Umbilical cord (tissue), 2 donors: ENCODE results near the gene EIF3J. TPM values are rescaled to one million over a fixed set of nuclear protein-coding genes. Genes with fewer than 3 reads are reported as not detected.
"Not testable (repeated sequence)": the region's sequence is repeated elsewhere in the genome, so short reads cannot be mapped to it uniquely, and the experiment has no call there.

Experiments used
- DNase-seq: peaks from one replicate; pipeline ENCODE4 v3.0.0-alpha.2; 2015; ENCODE audit warnings: low spot score
- total RNA-seq: library from RNA; depleted of rRNA; stranded (reverse); fragments of >200 nt; gene quantifications from one replicate; pipeline ENCODE4 v1.2.3, GENCODE V29; 2014; ENCODE audit warnings: low replicate concordance; ENCODE audit not compliant: insufficient read depth

Gene EIF3J
- total RNA-seq, 1 donor from 2014 or later: 31.8 TPM

GRCh38 chr15:44541282-44541958, 4.5 kb downstream of the EIF3J start:
- peak; percentile 69 for DNase-seq

GRCh38 chr15:44542596-44542995, 5.6 kb downstream of the EIF3J start:
- DNase-seq: no peak

GRCh38 chr15:44544745-44545144, 7.8 kb downstream of the EIF3J start:
- not testable (repeated sequence) for DNase-seq

DNA sequence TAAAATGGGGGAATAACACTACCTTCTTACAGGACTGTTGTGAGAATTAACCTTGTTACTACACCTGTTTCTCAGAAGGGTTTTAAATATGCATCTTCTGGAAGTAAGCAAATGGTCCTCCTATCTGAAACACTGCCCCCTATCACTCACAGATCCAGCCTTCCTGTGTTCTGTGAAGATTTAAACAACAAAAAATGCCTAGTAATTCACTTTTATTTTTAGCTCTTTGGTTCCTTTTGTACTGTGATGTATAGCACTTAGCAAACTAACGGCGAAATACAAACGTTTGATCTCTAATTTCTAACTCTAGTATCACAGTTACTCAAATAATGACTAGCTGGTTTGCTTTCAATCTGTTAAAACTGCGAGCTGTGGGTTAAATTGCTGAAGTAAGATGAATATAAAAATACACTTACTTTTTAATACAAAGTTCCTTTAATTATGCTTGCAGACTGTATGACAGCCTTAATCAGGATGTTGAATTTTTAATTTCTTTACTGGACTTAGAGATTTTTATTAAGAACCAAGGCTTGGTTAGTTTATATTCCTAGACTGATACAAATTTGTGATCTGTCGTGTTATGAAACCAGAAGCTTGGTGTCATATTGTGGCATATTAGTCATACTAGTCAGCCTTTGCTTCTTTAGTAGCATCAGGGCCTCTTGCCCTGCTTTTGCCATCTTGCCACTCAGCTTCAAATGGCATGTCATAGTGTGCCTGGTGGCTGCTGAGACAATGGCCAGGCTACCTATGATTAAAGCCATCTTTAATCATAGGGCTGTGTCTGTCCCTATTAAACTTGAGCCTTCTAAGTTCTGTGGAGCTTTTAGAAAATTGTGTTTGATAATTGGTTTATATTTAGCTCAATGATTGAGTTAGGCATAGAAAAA, 9.2 kb downstream of the EIF3J start:
- no peak for DNase-seq

DNA sequence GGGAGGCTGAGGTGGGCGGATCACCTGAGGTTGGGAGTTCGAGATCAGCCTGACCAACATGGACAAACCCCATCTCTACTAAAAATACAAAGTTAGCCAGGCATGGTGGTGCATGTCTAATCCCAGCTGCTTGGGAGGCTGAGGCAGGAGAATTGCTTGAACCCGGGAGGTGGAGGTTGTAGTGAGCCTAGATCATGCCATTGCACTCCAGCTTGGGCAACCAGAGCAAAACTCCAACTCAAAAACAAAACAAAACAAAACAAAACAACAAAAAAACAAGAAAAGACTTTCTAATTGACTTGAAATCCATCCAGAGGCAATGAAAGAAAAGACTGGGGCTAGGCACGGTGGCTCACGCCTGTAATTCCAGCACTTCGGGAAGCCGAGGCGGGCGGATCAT, 12.2 kb downstream of the EIF3J start:
- DNase-seq: not testable (repeated sequence)

- DNase-seq: no peak
Measured at GRCh38 chr15:44550256-44550655, 13.3 kb downstream of the EIF3J start.

- DNase-seq: no peak
Measured at GRCh38 chr15:44550734-44551133, 13.8 kb downstream of the EIF3J start.

GRCh38 chr15:44554934-44555723, 18.2 kb downstream of the EIF3J start:
- DNase-seq: no peak

GRCh38 chr15:44560926-44561325, 24.0 kb downstream of the EIF3J start:
- not testable (repeated sequence) for DNase-seq

DNA sequence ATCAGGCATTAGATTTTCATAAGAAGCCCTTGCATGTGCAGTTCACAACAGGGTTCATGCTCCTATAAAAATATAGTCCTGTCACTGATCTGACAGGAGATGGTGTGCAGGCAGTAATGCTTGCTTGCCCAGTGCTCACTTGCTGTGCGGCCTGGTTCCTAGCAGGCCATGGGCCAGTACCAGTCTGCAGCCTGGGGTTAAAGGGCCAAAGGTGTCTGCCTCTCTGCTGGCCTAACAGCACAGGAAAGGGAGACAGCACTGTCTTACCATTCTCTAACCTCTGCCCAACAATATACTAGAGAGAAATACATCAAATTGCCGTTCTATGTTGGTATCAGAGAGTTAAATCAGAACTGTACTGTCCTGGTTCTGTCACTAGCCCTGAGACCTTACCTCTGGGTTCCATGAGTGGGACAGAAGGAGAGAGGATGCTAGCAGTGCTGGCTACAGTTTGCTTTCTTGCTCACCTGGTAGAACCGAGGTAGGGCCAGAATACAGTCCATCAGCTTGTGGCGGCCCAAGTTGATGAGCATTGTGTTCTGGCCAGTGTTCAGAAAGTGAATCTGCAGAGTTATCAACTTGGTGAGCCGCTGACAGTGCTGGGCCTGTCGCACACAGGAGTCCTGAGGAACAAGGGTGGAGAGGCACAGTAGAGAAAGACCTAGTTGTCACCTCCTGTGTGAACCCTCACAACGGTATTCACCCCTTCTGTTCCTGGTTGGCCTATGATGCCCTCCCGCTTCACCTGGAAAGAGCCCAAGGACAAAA, 28.6 kb downstream of the EIF3J start:
- DNase-seq: no peak

GRCh38 chr15:44566155-44566540, 29.2 kb downstream of the EIF3J start:
- DNase-seq: no peak

- no peak for DNase-seq
Measured at GRCh38 chr15:44568338-44568737, 31.4 kb downstream of the EIF3J start.

DNA sequence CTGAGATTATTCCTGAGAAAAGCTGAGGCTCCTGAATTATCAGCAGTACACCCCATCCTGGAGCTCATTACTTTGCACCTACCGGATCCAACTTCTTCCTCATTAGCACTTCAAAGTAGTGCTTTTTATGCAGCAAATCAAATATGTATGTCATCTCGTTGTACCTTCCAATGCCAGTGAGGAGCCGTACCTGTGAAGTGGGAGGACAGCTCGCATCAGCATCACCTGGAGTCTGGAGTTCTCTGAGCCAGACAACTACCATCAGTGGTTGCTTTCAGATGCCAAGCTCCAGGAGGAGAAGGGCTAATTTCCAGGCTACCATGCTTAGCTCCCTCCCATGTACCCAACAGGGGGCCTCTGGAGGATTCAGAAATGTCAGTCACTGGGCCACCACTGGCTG, 32.4 kb downstream of the EIF3J start:
- no peak for DNase-seq

- DNase-seq: no peak
Measured at GRCh38 chr15:44570361-44570760, 33.4 kb downstream of the EIF3J start.

GRCh38 chr15:44573386-44573785, 36.4 kb downstream of the EIF3J start:
- DNase-seq: no peak

- DNase-seq: no peak
Measured at GRCh38 chr15:44574734-44575133, 37.8 kb downstream of the EIF3J start.

DNA sequence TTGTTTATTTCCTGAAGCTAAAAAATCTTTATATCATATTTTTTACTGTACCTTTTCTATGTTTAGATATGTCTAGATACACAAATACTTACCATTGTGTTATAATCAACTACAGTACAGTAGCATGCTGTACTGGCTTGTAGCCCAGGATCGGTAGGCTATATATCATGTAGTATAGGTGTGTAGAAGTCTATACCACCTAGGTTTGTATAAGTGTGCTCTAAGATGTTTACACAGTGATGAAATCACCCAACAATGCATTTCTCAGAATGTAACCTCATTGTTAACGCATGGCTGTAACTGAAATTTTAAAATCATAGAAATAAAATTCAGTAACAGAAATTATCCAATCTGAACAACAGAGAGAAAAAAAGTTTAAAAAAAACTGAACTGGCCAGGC, 43.2 kb downstream of the EIF3J start:
- no peak for DNase-seq

DNA sequence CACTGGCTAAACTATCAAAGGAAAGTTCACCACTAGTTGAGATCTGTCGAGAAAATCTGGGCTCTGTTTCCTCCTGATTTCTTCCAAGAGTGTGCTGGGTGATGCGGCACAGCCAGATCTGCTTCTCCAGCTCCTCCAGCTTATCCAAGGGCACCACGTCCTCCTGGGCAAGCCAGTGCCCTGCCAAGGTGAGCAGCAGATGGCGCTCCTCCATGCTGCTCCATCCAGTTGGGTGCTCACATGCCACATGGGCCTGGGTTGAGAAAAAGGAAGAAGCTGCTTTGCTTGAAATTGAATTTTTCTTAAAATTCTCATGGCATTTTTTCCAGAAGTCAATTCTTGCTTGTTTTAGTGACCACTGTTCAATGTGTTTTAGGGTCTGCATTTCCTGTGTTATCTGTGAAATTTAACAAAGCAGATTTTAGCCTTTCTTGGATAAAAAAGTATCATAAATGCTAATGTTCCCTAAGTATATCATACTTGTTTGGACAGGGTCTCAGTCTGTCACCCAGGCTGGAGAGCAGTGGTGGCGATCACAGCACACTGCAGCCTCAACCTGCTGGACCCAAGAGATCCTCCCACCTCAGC, 47.3 kb downstream of the EIF3J start:
- DNase-seq: no peak

DNA sequence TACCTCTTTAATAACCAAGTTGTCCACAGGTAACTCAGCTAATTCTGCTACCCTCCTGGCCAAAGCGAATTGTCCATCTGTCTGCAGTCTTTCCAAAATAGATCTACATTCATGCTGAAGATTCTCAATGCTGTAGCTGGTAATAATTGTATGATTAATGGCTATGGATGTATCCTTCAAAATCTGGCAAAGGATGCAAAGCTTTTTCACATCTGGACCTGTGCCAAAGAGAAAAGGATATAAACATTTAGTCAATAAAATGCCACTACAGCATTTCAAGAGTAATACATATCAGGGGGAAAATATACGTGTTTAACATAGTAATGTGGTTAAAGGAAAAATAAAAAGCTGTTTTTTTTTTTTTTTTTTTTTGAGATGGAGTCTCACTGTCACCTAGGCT, 48.7 kb downstream of the EIF3J start:
- no peak for DNase-seq

- no peak for DNase-seq
Measured at GRCh38 chr15:44588541-44588940, 51.6 kb downstream of the EIF3J start.

DNA sequence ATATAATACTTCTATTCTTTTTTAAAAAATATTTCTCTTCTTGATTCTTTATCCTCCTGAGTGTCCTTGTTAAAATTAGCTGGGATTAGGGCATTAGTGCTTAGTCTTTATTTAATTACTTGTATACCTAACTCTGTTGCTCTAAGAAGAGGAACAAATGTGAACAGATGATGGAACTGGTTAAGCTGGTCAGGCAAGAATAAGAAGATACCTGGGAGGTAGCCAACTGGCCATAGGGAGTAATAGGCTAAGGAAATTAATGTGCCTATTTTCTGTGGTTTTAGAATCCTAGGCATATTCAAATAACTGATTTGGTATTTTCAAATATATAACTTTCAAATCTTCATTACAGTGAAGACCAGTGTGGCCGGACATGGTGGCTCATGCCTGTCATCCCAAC, 54.4 kb downstream of the EIF3J start:
- no peak for DNase-seq
